Measurements from ENCODE around the gene KCNT2. TPM values are rescaled to one million over a fixed set of nuclear protein-coding genes. Genes with fewer than 3 reads are reported as not detected.

The KCNT2 gene
- total RNA-seq (1 to 10 TPM; 1.8 to 3.1 (median 2.6) TPM), polyA plus RNA-seq (1 to 10 TPM in 1 of 3 donors, under 1 TPM in 2; 0.64 to 1.2 (median 0.92) TPM)

DNA sequence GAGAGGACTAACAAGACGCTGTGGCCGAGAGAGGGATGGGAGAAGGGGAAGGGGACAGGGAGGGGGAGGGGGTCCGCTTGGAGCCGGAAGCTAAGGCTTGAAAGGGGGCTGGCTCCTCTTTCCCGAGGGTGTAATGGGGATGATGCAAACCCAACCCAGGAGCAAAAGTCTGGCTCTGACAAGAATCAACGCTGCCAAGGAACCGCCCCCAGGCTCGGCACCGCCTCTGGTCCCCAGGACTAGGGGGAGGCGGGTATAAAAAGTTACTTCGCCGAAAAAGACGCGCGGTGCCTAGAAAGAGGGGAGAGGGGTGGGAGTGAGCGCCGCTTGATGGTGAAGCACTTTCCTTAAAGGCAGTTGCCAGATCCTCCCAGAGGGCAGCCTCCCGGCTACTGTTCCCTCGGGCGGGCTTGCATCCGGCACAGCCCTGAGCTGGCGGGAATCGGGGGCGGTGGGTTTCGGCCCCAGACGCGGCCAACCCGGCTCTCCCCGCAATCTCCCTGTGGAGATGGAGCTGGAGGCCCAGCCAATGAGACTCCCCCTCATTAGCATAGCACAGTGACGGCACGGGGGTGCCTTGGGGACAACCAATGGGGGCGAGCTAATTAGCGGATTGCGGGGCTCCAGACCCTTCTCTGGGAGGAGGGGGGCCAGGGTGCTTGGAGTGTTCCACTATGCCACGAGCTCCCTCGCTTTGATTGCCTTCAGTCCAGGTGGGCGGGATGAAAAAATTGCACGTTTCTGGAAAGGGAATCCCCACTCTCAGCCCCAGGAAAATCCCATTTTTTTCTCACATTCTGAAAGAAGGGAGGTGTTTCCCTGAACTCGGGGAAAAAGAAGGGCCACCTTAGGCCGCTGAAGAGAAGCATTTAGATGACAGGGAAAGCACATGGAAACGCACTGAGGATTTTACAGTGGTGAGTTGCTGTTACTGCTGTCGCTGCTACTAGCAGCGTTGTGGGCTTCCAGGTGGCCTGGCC, at the start of gene KCNT2:
Gene KCNT2 (minus strand): TSS at position 51 of the 980 bp plus-strand sequence. CDS start 131 bp downstream, outside the sequence.
- H3K27ac ChIP-seq: peak within 1 kb of the TSS; percentile 70 to 84 (median 72)
- 2 to 11% methylated on average over 43 of the region's 43 CpGs for WGBS, 2 donors
- H3K4me1 ChIP-seq: peaks cover 0 to 19% (median 9%) of the 10 kb centered on the region in 4 donors
- peak within 1 kb of the TSS; percentile 35 to 63 (median 57) for H3K4me3 ChIP-seq
- no peaks in the 10 kb centered on the region for H3K36me3 ChIP-seq
- H3K9me3 ChIP-seq: no peaks in the 10 kb centered on the region
- intact Hi-C loops (cut with DNase I): no loop called here
- no peaks in the 10 kb centered on the region for H3K27me3 ChIP-seq
- peak; percentile 87 for DNase-seq
- TF ChIP-seq POLR2A (IDR thresholded peaks at IDR 0.05) (no peak), EP300 (IDR thresholded peaks at IDR 0.05) (no peak), POLR2AphosphoS5 (IDR thresholded peaks at IDR 0.05) (peak in 3 of 4 donors; percentile 12 to 34 (median 19))
- TF ChIP-seq, protein P1, sequence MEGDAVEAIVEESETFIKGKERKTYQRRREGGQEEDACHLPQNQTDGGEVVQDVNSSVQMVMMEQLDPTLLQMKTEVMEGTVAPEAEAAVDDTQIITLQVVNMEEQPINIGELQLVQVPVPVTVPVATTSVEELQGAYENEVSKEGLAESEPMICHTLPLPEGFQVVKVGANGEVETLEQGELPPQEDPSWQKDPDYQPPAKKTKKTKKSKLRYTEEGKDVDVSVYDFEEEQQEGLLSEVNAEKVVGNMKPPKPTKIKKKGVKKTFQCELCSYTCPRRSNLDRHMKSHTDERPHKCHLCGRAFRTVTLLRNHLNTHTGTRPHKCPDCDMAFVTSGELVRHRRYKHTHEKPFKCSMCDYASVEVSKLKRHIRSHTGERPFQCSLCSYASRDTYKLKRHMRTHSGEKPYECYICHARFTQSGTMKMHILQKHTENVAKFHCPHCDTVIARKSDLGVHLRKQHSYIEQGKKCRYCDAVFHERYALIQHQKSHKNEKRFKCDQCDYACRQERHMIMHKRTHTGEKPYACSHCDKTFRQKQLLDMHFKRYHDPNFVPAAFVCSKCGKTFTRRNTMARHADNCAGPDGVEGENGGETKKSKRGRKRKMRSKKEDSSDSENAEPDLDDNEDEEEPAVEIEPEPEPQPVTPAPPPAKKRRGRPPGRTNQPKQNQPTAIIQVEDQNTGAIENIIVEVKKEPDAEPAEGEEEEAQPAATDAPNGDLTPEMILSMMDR (IDR thresholded peaks at IDR 0.05): no peak

DNA sequence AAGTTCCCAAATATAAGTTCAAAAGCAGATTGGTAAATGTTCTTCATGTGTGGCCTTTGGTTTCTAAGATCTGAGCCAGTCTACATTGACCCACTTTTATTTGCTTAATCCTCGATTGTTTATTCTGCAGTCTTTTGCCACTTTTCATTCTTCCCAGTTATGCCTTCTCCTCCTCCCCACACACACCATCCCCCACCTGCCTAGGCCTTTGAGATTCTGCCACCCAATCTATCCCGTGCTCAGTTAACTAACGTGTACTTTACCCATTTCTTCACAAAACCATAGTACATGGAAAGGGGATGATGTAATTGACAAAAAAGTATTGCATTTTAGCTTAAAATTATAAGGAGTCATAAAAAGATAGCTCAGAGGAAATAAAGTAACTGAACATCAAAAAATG, 47.3 kb upstream of the KCNT2 start:
- Histone ChIP-seq H3K27me3 (no peaks in the 10 kb centered on the region), H3K9me3 (no peaks in the 10 kb centered on the region), H3K4me3 (no peak overlapping the region), H3K36me3 (no peaks in the 10 kb centered on the region), H3K27ac (no peak overlapping the region), H3K4me1 (peaks cover 0 to 1% (median 0%) of the 10 kb centered on the region in 4 donors)
- intact Hi-C loops (cut with DNase I): no loop called here
- DNase-seq: no peak
- WGBS, 2 donors: 62 to 86% methylated on average over 3 of the region's 3 CpGs
- TF ChIP-seq EP300 (IDR thresholded peaks at IDR 0.05) (no peak), POLR2AphosphoS5 (IDR thresholded peaks at IDR 0.05) (no peak), POLR2A (IDR thresholded peaks at IDR 0.05) (no peak)
- TF ChIP-seq, protein P1 (IDR thresholded peaks at IDR 0.05): no peak

DNA sequence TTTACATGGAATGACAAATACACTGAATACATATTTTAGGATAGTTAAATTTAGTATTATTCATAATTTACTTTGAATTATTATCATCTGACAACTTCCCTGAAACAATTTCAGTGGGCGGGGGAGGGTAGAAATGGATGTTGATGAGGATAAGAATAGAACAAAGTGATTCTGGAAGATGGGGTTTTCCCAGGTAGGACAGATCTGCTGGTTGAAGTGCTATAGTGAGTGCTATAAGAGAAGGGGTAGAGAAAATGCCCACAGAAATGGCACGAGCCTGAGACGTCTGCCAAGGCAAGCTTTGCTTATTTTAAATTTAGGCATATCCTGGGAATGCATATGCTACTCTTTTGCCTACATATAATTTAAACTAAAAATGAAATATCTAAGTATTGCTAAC, 46.8 kb upstream of the KCNT2 start:
- H3K36me3 ChIP-seq: no peaks in the 10 kb centered on the region
- H3K9me3 ChIP-seq: no peaks in the 10 kb centered on the region
- no peak overlapping the region for H3K27ac ChIP-seq
- WGBS, 2 donors: 76 to 82% methylated on average over 3 of the region's 3 CpGs
- intact Hi-C loops (cut with DNase I): no loop called here
- no peak overlapping the region for H3K4me3 ChIP-seq
- H3K27me3 ChIP-seq: no peaks in the 10 kb centered on the region
- no peak for TF ChIP-seq POLR2AphosphoS5 (IDR thresholded peaks at IDR 0.05)
- TF ChIP-seq POLR2A (IDR thresholded peaks at IDR 0.05): no peak
- no peak for TF ChIP-seq EP300 (IDR thresholded peaks at IDR 0.05)
- TF ChIP-seq, protein P1 (IDR thresholded peaks at IDR 0.05): no peak
- H3K4me1 ChIP-seq: no peaks in the 10 kb centered on the region
- no peak for DNase-seq

DNA sequence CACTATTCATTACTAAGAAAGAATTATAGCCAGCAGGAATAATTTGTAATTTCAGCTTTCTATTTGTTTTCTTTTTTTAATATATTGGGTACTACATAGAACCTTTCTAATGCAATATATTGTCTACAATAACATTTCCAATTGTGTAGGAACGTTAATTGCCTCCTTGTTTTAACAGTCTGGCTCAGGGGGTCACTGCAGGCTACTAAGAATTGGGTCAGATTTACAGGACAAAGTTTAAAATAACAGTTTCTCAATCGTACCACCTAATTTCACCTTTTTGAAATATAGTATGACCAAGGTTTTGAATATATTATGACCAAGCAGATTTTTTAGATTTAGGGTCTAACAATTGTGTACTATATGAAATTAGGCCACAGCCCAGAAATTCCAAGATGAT, 46.0 kb upstream of the KCNT2 start:
- intact Hi-C loops (cut with DNase I): no loop called here
- 41 to 59% methylated on average over 2 of the region's 2 CpGs for WGBS, 2 donors
- H3K4me3 ChIP-seq: peak overlapping the region in 1 of 4 donors; percentile 26
- H3K4me1 ChIP-seq: no peaks in the 10 kb centered on the region
- no peaks in the 10 kb centered on the region for H3K36me3 ChIP-seq
- DNase-seq: no peak
- no peak overlapping the region for H3K27ac ChIP-seq
- H3K9me3 ChIP-seq: no peaks in the 10 kb centered on the region
- no peaks in the 10 kb centered on the region for H3K27me3 ChIP-seq
- TF ChIP-seq POLR2AphosphoS5 (IDR thresholded peaks at IDR 0.05): no peak
- TF ChIP-seq, protein P1 (IDR thresholded peaks at IDR 0.05): no peak
- no peak for TF ChIP-seq POLR2A (IDR thresholded peaks at IDR 0.05)
- no peak for TF ChIP-seq EP300 (IDR thresholded peaks at IDR 0.05)

All from sigmoid colon (tissue), 7 donors.